CD4-positive, alpha-beta T cell (primary cell): ENCODE data around the gene ERMARD. TPM values are rescaled to one million over a fixed set of nuclear protein-coding genes. Genes with fewer than 3 reads are reported as not detected.

Experiments
- ATAC-seq: fragments of 200-7000 bp; cut with Tn5 transposase; one replicate; pipeline ENCODE4 v1.10.0; 2022; ENCODE audit warnings: mild to moderate bottlenecking; ENCODE audit not compliant: poor library complexity
- CTCF ChIA-PET: fragments of 350-600 bp; sonication (Branson Sonifier 250); formaldehyde crosslinking; loops from one replicate; lab custom pipeline; 2021; ENCODE audit warnings: antibody characterized with exemption, inconsistent platforms; lab: Charles Lee
- POLR2A ChIA-PET: fragments of 350-600 bp; sonication (Branson Sonifier 250); formaldehyde crosslinking; loops from one replicate; lab custom pipeline; 2021; ENCODE audit warnings: antibody characterized with exemption, inconsistent platforms; lab: Charles Lee
- DNase-seq, 14 experiments: peaks; one replicate each; pipeline ENCODE4 v3.0.0-alpha.2; 2013 to 2020; ENCODE audit warnings: mixed read lengths in 2 of 14
- H3K27ac ChIP-seq, 2 donors: one replicate each; pipeline versions ENCODE4 v1.5.1 to v1.7.0; 2013; ENCODE audit warnings: low read length in 2 of 2, low read depth in 1 of 2, mild to moderate bottlenecking in 1 of 2
- H3K27me3 ChIP-seq, 2 experiments: 1 replicate in 1 of 2; 2 replicates in 1 of 2; pipeline versions ENCODE4 v1.6.1 to v1.7.0; 2013; ENCODE audit warnings: low read length in 2 of 2, control low read depth in 1 of 2, mild to moderate bottlenecking in 1 of 2, moderate library complexity in 1 of 2; ENCODE audit not compliant: insufficient read depth in 2 of 2, control insufficient read depth in 1 of 2
- H3K36me3 ChIP-seq: one replicate; pipeline ENCODE4 v1.6.1; 2013; ENCODE audit warnings: low read length, control low read depth; ENCODE audit not compliant: insufficient read depth
- H3K4me1 ChIP-seq: one replicate; pipeline ENCODE4 v1.6.1; 2013; ENCODE audit warnings: low read length, control low read depth; ENCODE audit not compliant: insufficient read depth
- H3K4me3 ChIP-seq: one replicate; pipeline ENCODE4 v1.5.1; 2013; ENCODE audit warnings: mild to moderate bottlenecking, low read length, moderate library complexity
- H3K9me3 ChIP-seq, 2 experiments: 1 replicate in 1 of 2; 2 replicates in 1 of 2; pipeline versions ENCODE4 v1.6.1 to v1.7.0; 2013; ENCODE audit warnings: low read length in 2 of 2, mild to moderate bottlenecking in 2 of 2, control low read depth in 1 of 2, moderate library complexity in 1 of 2; ENCODE audit not compliant: control insufficient read depth in 1 of 2, insufficient read depth in 1 of 2
- H3K27ac Mint-ChIP-seq: one replicate; pipeline ENCODE4 v1.8.0; 2020; ENCODE audit warnings: mixed read lengths
- H3K27me3 Mint-ChIP-seq: one replicate; pipeline ENCODE4 v1.8.0; 2021; ENCODE audit warnings: mixed read lengths
- H3K36me3 Mint-ChIP-seq: one replicate; pipeline ENCODE4 v1.8.0; 2021; ENCODE audit warnings: low read depth, mixed read lengths
- H3K4me1 Mint-ChIP-seq: one replicate; pipeline ENCODE4 v1.8.0; 2021; ENCODE audit warnings: low read depth, mixed read lengths
- H3K4me3 Mint-ChIP-seq: one replicate; pipeline ENCODE4 v1.8.0; 2020; ENCODE audit warnings: mild to moderate bottlenecking, mixed read lengths
- H3K9me3 Mint-ChIP-seq: one replicate; pipeline ENCODE4 v1.8.0; 2020; ENCODE audit warnings: mixed read lengths
- intact Hi-C, 2 experiments: fragments of 100-400 bp; cut with DNase I in 1 of 2; cut with micrococcal nuclease in 1 of 2; formaldehyde crosslinking; loops; one replicate each; pipeline versions ENCODE4 v1.15.1 to v1.9.0; 2023 to 2025; cut with DNase I, micrococcal nuclease
- total RNA-seq, 174 experiments: library from RNA in 2 of 174; stranded (reverse) in 2 of 174; gene quantifications; one replicate each; pipeline ENCODE4 v1.2.3 and lab custom pipeline; 2021 to 2026
- TF ChIP-seq, protein P1 (sequence below): fragments of 200-600 bp; IDR thresholded peaks from one replicate; pipeline ENCODE4 v1.8.0; 2022; ENCODE audit warnings: antibody characterized with exemption, mild to moderate bottlenecking

ERMARD gene
- total RNA-seq, 2 experiments from 2014 or later: 24.2 to 26.2 TPM

DNA sequence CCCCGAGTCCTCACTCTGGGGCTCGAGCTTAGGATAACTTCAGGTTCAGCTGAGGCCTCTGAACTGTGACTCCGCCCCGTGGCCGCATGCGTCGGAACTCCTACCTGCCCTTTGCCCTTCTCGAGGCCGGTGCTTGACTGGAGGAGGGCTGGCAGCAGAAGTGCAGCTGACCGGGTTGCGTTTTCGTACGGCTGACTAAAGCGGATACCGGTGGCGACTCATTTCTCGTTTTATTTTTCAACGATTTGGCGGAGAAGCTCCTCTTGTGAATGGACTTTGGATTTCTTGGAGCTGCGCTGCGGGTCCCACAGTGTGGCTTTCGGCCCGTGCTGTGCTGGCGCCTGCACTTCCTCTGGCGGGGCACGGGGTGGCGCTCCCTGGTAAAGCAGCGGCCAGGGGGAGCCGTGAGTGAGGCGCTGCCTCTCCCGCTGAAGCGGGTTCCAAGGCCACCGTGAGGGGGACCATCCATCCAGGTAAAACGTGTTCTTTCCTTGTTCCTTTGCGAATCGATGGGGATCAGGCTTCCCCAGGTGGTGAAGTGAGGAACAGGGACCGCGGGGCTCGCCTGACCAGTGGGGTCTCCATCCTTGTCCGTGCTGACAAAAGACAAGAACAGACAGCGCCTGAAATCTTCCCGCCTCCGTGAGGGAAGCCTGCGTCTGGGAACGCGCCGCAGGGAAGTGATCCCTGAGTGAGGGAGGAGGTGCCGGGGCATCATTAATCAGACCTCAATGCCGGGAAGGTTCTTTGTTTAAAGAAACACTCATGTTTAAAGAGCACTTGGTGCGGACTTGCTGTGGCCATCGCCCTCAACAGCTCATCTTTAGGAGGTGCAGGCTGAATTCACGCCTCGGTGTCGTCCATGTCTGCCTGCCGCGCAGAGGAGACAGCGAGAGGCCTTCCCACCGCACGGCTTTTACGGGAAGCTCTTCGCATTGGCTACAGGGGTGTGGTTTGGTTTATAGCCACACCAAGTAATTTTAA lies 38.8 kb downstream of the ERMARD start:
- Histone ChIP-seq H3K9me3 (no peaks in the 10 kb centered on the region), H3K4me3 (peak overlapping the region; percentile 70), H3K27me3 (no peaks in the 10 kb centered on the region), H3K36me3 (no peaks in the 10 kb centered on the region), H3K4me1 (peaks cover 16% of the 10 kb centered on the region), H3K27ac (no peak overlapping the region)
- H3K4me3 Mint-ChIP-seq: peak overlapping the region; percentile 89
- peak; percentile 97 for ATAC-seq
- TF ChIP-seq, protein P1, sequence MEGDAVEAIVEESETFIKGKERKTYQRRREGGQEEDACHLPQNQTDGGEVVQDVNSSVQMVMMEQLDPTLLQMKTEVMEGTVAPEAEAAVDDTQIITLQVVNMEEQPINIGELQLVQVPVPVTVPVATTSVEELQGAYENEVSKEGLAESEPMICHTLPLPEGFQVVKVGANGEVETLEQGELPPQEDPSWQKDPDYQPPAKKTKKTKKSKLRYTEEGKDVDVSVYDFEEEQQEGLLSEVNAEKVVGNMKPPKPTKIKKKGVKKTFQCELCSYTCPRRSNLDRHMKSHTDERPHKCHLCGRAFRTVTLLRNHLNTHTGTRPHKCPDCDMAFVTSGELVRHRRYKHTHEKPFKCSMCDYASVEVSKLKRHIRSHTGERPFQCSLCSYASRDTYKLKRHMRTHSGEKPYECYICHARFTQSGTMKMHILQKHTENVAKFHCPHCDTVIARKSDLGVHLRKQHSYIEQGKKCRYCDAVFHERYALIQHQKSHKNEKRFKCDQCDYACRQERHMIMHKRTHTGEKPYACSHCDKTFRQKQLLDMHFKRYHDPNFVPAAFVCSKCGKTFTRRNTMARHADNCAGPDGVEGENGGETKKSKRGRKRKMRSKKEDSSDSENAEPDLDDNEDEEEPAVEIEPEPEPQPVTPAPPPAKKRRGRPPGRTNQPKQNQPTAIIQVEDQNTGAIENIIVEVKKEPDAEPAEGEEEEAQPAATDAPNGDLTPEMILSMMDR: peak; percentile 95
- intact Hi-C loops: loop anchor here (1.0 to 2.0 kb wide), 3 partner anchors 503 to 739 kb away; no protein-coding TSS in a partner anchor
- CTCF ChIA-PET: interaction anchor here (0.6 to 2.0 kb wide), 17 partner anchors 11 to 727 kb away, joined by 3 to 11 read pairs (median 3); partner anchors contain the start of genes C6orf120 and WDR27
- peak; percentile 46 to 83 (median 67) for DNase-seq
- H3K27me3 Mint-ChIP-seq: peaks cover 39% of the 10 kb centered on the region
- no peaks in the 10 kb centered on the region for H3K9me3 Mint-ChIP-seq
- no peaks in the 10 kb centered on the region for H3K36me3 Mint-ChIP-seq
- H3K4me1 Mint-ChIP-seq: peaks cover 18% of the 10 kb centered on the region
- POLR2A ChIA-PET: interaction anchor here (1.0 to 2.1 kb wide), 8 partner anchors 13 to 764 kb away, joined by 3 to 5 read pairs (median 4); partner anchors contain the start of genes C6orf120, ERMARD, PHF10 and TBP
- no peak overlapping the region for H3K27ac Mint-ChIP-seq

DNA sequence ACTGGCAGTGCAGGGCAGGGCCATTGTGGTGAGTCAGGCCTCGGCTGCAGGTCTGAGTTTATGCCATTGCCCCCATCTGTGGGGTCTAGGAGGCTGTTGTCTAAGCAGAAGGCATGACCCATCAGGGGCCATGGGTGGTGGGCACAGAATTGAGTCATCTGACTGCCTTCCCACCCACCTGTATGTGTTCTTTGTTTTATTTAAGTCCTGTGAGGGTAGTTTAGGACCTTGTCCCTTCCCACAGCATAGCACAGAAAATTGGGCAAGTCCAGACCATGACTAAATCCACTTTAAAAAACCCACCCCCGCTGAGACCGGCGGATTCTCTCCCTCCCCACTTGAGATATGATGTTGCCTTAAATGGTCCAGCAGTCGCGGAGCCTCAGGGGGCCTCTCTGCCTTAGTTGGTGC lies 40.3 kb downstream of the ERMARD start:
- no peak overlapping the region for H3K4me3 ChIP-seq
- no peaks in the 10 kb centered on the region for H3K9me3 Mint-ChIP-seq
- peaks cover 44% of the 10 kb centered on the region for H3K27me3 Mint-ChIP-seq
- H3K4me3 Mint-ChIP-seq: no peak overlapping the region
- no peak overlapping the region for H3K27ac Mint-ChIP-seq
- H3K36me3 Mint-ChIP-seq: no peaks in the 10 kb centered on the region
- TF ChIP-seq, protein P1: no peak
- ChIA-PET CTCF (no interaction called here), POLR2A (interaction anchor here (2.1 kb wide), 1 partner anchor 90 kb away, joined by 5 read pairs; the partner anchor contains the start of genes C6orf120 and WDR27)
- no peak overlapping the region for H3K27ac ChIP-seq
- no peaks in the 10 kb centered on the region for H3K36me3 ChIP-seq
- peaks cover 18% of the 10 kb centered on the region for H3K4me1 Mint-ChIP-seq
- DNase-seq: no peak
- no peaks in the 10 kb centered on the region for H3K9me3 ChIP-seq
- intact Hi-C loops: loop anchor here in 1 of 2 experiments (2.0 kb wide), 1 partner anchor 501 kb away; no protein-coding TSS in a partner anchor
- no peaks in the 10 kb centered on the region for H3K27me3 ChIP-seq
- peaks cover 16% of the 10 kb centered on the region for H3K4me1 ChIP-seq
- ATAC-seq: no peak

DNA sequence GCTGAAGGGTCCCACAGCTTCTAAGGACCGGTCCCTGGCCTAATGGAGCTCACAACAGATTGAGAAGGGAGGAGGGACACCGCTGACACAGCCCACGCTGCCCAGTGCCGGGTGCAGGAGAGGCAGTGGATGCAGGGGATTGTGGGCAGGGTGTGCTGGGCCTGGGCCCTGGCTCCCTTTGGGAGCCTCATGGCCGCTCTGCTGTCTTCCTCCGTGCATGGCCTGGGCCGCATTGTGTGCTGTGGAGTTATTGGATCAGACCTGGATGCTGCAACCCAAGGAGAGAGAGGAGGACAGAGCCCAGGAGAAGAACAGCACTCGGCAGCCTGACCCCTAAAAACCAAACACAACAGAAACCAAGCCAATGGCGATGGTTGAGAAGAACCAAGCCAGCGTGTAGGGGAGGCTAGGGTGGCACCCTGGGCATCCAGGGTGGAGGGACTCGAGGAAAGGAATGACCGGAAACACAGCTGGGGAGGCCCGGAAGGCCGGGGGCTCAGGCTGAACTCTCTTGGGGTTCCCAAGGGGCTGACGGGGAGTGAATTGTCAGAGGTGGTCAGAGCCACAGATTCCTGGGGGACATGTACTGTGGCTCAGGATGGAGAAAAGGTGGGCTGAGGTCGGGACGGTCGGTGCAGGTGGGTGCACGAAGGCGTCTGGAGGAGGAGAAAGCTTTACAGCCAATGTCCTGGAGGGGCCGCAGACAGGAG lies 41.0 kb downstream of the ERMARD start:
- Mint-ChIP-seq H3K36me3 (no peaks in the 10 kb centered on the region), H3K27me3 (peaks cover 48% of the 10 kb centered on the region), H3K27ac (no peak overlapping the region), H3K4me3 (no peak overlapping the region), H3K9me3 (no peaks in the 10 kb centered on the region), H3K4me1 (peaks cover 18% of the 10 kb centered on the region)
- ATAC-seq: no peak
- H3K36me3 ChIP-seq: no peaks in the 10 kb centered on the region
- CTCF ChIA-PET: no interaction called here
- no peak overlapping the region for H3K4me3 ChIP-seq
- intact Hi-C loops: no loop called here
- H3K9me3 ChIP-seq: no peaks in the 10 kb centered on the region
- no peak for DNase-seq
- POLR2A ChIA-PET: no interaction called here
- H3K27ac ChIP-seq: no peak overlapping the region
- no peaks in the 10 kb centered on the region for H3K27me3 ChIP-seq
- TF ChIP-seq, protein P1: no peak
- peaks cover 16% of the 10 kb centered on the region for H3K4me1 ChIP-seq
